ENCODE data around the gene STAC3.

Gene STAC3

GRCh38 chr12:57236925-57237595 lies 13.9 kb downstream of the STAC3 start (continued):
- TF ChIP-seq PRDM10 (tag by site-specific recombination; IDR thresholded peaks at IDR 0.05), result 0 out of 2 replicates have a peak, but pooled peaks have one; percentile 27
- TF ChIP-seq SCRT2 (tag by site-specific recombination; IDR thresholded peaks at IDR 0.05), result peak; percentile 65
- no peak for TF ChIP-seq ZNF701 (tag by site-specific recombination; IDR thresholded peaks at IDR 0.05)
- no peak for TF ChIP-seq GLI4 (tag by site-specific recombination; IDR thresholded peaks at IDR 0.05)
- peak; percentile 80 for TF ChIP-seq KLF1 (tag by site-specific recombination; IDR thresholded peaks at IDR 0.05)
- no peak for TF ChIP-seq ZSCAN23 (tag by site-specific recombination; IDR thresholded peaks at IDR 0.05)
- peak; percentile 79 for TF ChIP-seq ZNF335 (tag by site-specific recombination; conservative IDR thresholded peaks at IDR 0.05)
- peak; percentile 72 for TF ChIP-seq REST (tag by site-specific recombination; IDR thresholded peaks at IDR 0.05)

- peaks cover 21% of the 10 kb centered on the region for H3K4me1 ChIP-seq (ENCODE audit: control insufficient read depth, insufficient read depth, low read length)
- H3K36me3 ChIP-seq (ENCODE audit: control insufficient read depth in 2 of 2, insufficient read depth in 1 of 2, low read length in 2 of 2), result peaks cover 0 to 47% of the 10 kb centered on the region in 2 experiments; a peak in 1 of 3 replicates
- H3K9me3 ChIP-seq (ENCODE audit: control insufficient read depth, insufficient read depth, low read depth, low read length), result no peaks in the 10 kb centered on the region
- POLR2A ChIA-PET, result interaction anchor here (1.0 to 3.0 kb wide), 3 partner anchors 9 to 23 kb away, joined by 3 to 17 read pairs (median 7); no protein-coding TSS in a partner anchor
- H3K4me3 ChIP-seq (ENCODE audit: low read depth, low read length), result no peak overlapping the region
- H3K27ac ChIP-seq (ENCODE audit: extremely low read depth, low read depth, low read length), result no peak overlapping the region
- CTCF ChIA-PET, result interaction anchor here (0.6 to 23.3 kb wide), 4 partner anchors 9 to 219 kb away, joined by 3 to 628 read pairs (median 98); partner anchors contain the start of genes NXPH4 and SHMT2
- TF ChIP-seq SP2 (tag by site-specific recombination; IDR thresholded peaks at IDR 0.05), result 0 out of 2 replicates have a peak, but pooled peaks have one; percentile 27
- TF ChIP-seq GLI4 (tag by site-specific recombination; IDR thresholded peaks at IDR 0.05), result no peak
Measured at GRCh38 chr12:57236201-57236924, 14.6 kb downstream of the STAC3 start.

GRCh38 chr12:57235728-57236131 lies 15.3 kb downstream of the STAC3 start:
- Histone ChIP-seq H3K4me3 (ENCODE audit: low read depth, low read length) (no peak overlapping the region), H3K36me3 (ENCODE audit: control insufficient read depth in 2 of 2, insufficient read depth in 1 of 2, low read length in 2 of 2) (peaks cover 0 to 53% of the 10 kb centered on the region in 2 experiments; a peak in 1 of 3 replicates), H3K27ac (ENCODE audit: extremely low read depth, low read depth, low read length) (peak overlapping the region; percentile 66; the same call in 1 of the 2 replicates), H3K9me3 (ENCODE audit: control insufficient read depth, insufficient read depth, low read depth, low read length) (no peaks in the 10 kb centered on the region), H3K4me1 (ENCODE audit: control insufficient read depth, insufficient read depth, low read length) (peaks cover 23% of the 10 kb centered on the region)
- CTCF ChIA-PET, result interaction anchor here (8.8 to 23.3 kb wide), 2 partner anchors 8 to 20 kb away, joined by 192 to 628 read pairs; partner anchors contain the start of genes NXPH4 and SHMT2
- POLR2A ChIA-PET, result interaction anchor here (0.8 to 1.0 kb wide), 2 partner anchors 8 to 9 kb away, joined by 3 read pairs; no protein-coding TSS in a partner anchor
- no peak for TF ChIP-seq BCL11B (tag by site-specific recombination; IDR thresholded peaks at IDR 0.05; ENCODE audit: low read depth)
- no peak for TF ChIP-seq ZNF514 (tag by site-specific recombination; IDR thresholded peaks at IDR 0.05)
- TF ChIP-seq ZNF132 (tag by site-specific recombination; IDR thresholded peaks at IDR 0.05; ENCODE audit: borderline replicate concordance), result no peak
- no peak for TF ChIP-seq ZNF658 (tag by site-specific recombination; IDR thresholded peaks at IDR 0.05)
- TF ChIP-seq ZNF184 (tag by site-specific recombination; IDR thresholded peaks at IDR 0.05), result no peak
- no peak for TF ChIP-seq ZNF701 (tag by site-specific recombination; IDR thresholded peaks at IDR 0.05)
- TF ChIP-seq ZNF747 (tag by site-specific recombination; IDR thresholded peaks at IDR 0.05), result no peak
- TF ChIP-seq ZNF18 (tag by site-specific recombination; IDR thresholded peaks at IDR 0.05), result no peak
- no peak for TF ChIP-seq ZFP69B (tag by site-specific recombination; IDR thresholded peaks at IDR 0.05)
- no peak for TF ChIP-seq AEBP2 (tag by site-specific recombination; IDR thresholded peaks at IDR 0.05; ENCODE audit: borderline replicate concordance)
- TF ChIP-seq ZNF133 (tag by site-specific recombination; IDR thresholded peaks at IDR 0.05), result no peak
- TF ChIP-seq ZNF785 (tag by site-specific recombination; IDR thresholded peaks at IDR 0.05), result no peak

Data from HEK293 (cell line).